Aorta (tissue), 5 donors: ENCODE measurements around the gene HIKESHI. TPM values are rescaled to one million over a fixed set of nuclear protein-coding genes. Genes with fewer than 3 reads are reported as not detected.

ENCODE experiments used
- ATAC-seq: fragments of 200-7000 bp; cut with Tn5 transposase; one replicate; pipeline ENCODE4 v1.9.1; 2022; ENCODE audit warnings: moderate library complexity; ENCODE audit not compliant: low FRiP score
- DNase-seq, 2 donors: peaks; one replicate each; pipeline ENCODE4 v3.0.0-alpha.2; 2020
- H3K27ac ChIP-seq, 2 donors: one replicate each; pipeline ENCODE4 v1.5.1; 2013; ENCODE audit warnings: low read length in 2 of 2, mild to moderate bottlenecking in 2 of 2, moderate library complexity in 2 of 2, control low read depth in 1 of 2, inconsistent platforms in 1 of 2, low read depth in 1 of 2
- H3K27me3 ChIP-seq, 2 donors: one replicate each; pipeline ENCODE4 v1.6.1; 2013; ENCODE audit warnings: control low read depth in 1 of 2, low read length in 1 of 2, mild to moderate bottlenecking in 1 of 2, moderate library complexity in 1 of 2; ENCODE audit not compliant: insufficient read depth in 2 of 2, control insufficient read depth in 1 of 2
- H3K36me3 ChIP-seq, 2 donors: one replicate each; pipeline ENCODE4 v1.6.1; 2013; ENCODE audit warnings: control low read depth in 1 of 2, low read length in 1 of 2, mild to moderate bottlenecking in 1 of 2; ENCODE audit not compliant: insufficient read depth in 2 of 2, control insufficient read depth in 1 of 2
- H3K4me1 ChIP-seq, 2 donors: one replicate each; pipeline ENCODE4 v1.6.1; 2013; ENCODE audit warnings: low read length in 2 of 2, control low read depth in 1 of 2, mild to moderate bottlenecking in 1 of 2, moderate library complexity in 1 of 2; ENCODE audit not compliant: insufficient read depth in 2 of 2, control insufficient read depth in 1 of 2
- H3K4me3 ChIP-seq, 2 donors: one replicate each; pipeline ENCODE4 v1.5.1; 2013; ENCODE audit warnings: low read length in 2 of 2, control low read depth in 1 of 2, mild to moderate bottlenecking in 1 of 2
- H3K9me3 ChIP-seq: one replicate; pipeline ENCODE4 v1.6.1; 2013; ENCODE audit warnings: mild to moderate bottlenecking, low read length; ENCODE audit not compliant: control insufficient read depth
- WGBS, 2 donors: extraction: QIAGEN DNeasy Blood & Tissue Kit; methylation state at CpG; one replicate each; pipeline ENCODE4 v1.1.7; 2013; 5-methylcytosine and 5-hydroxymethylcytosine counted together
- intact Hi-C, 2 donors: fragments of 100-400 bp; cut with DNase I; formaldehyde crosslinking; loops; one replicate each; pipeline versions ENCODE4 v1.14.2 to v1.15.0; 2022
- long read RNA-seq, 2 donors: library from polyadenylated mRNA; unstranded; transcript quantifications; one replicate each; pipeline ENCODE4 v2.0.0, GENCODE V29; 2020 to 2021
- polyA plus RNA-seq, 2 donors: library from polyadenylated mRNA; stranded (reverse); fragments of 200-250 nt; gene quantifications; one replicate each; pipeline ENCODE4 v1.2.3, GENCODE V29; 2013
- total RNA-seq, 2 donors: library from RNA; stranded (reverse); fragmentation: NEBNext Ultra II Directional; extraction: Animal tissue kit (Norgen Biotek cat#: 25700); gene quantifications; one replicate each; pipeline ENCODE4 v1.2.1, GENCODE V29; 2021
- donor health status: healthy with polysubstance abuse.
- donor health status: Bipolar disorder and iron deficiency.
- donor health status: DM: no; HTN: no; CAD: no.
- donor health status: DM: no; HTN: no; CAD: no.
- donor health status: DM: yes; HTN: yes; CAD: no.

Gene HIKESHI
- 10 to 100 TPM; 29.4 to 32.6 TPM for total RNA-seq
- polyA plus RNA-seq, result 10 to 100 TPM; 47.1 to 53.0 TPM
- long read RNA-seq, donor 1, transcript HIKESHI-207 (4 exons, 1,694 nt), result minor isoform, 5 of 31 reads
- long read RNA-seq, donor 1, transcript HIKESHI-201 (5 exons, 1,113 nt), result major isoform, 21 of 31 reads
- long read RNA-seq, donor 1, partial matches to known transcripts, result 1 of 31 reads
- long read RNA-seq, donor 1, other reads (novel, unspliced or antisense), result 4 of 31 reads
- long read RNA-seq, donor 2, transcript HIKESHI-201 (5 exons, 1,113 nt), result major isoform, 8 of 15 reads
- long read RNA-seq, donor 2, partial matches to known transcripts, result 0 of 15 reads
- long read RNA-seq, donor 2, other reads (novel, unspliced or antisense), result 4 of 15 reads

DNA sequence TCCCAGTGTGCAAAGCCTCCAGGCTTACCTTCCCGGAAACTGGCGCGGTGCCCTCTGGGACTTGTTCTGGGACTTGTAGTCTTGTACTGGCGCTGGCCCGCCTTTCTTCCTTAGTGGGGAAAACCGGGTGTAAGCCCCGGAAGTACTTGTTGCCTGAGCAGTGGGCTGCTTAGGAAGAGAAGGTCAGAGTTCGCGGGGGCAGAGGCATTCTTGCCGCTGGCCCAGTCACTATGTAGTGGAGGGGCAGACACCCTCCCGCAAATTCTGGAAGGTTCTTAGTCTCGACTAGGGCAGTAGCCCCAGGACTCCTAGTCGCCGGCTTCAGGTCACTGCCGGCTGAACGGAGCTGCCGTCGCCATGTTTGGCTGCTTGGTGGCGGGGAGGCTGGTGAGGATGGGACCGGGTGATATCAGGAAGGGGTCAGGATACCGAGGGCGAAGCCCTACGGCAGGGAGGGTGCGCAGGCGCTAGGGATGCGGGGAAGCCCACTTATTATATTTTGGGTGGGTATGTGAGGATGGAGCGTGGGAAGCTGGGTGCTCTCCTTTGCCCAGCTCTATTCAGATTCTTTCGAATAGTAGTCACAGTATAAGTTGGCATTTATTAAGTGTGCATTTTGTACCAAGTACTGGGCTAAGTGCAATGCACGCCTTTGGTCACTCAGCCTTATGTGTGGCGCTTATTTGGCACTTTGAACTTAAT lies at the start of gene HIKESHI:
Gene HIKESHI (plus strand): TSS at position 149 of the 702 bp plus-strand sequence. CDS start 209 bp downstream, at position 358.
- peak; percentile 97 for ATAC-seq
- 0% methylated on average over 30 of the region's 30 CpGs for WGBS, 2 donors

DNA sequence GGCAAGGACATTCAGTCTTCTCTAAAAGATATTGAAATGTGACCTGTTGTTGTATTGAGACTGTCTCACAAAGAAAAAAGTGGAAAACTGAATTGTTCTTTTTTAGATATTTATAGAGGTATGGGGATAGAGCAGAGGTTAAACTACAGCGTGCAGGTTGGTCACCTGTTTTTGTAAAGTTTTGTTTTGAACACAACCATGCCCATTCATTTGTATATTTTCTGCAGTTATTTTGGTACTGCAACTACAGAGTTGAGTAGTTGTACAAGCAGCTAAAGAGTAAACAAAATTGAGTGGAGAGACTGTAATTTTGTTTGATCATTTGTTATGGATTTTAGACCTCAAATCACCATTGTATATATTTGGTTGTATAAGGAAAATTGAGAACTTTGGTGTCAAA lies 46.1 kb upstream of the HIKESHI start:
- WGBS, 2 donors, result 92 to 97% methylated on average over 1 of the region's 1 CpG
- peaks cover 0 to 3% of the 10 kb centered on the region in 2 donors for H3K36me3 ChIP-seq
- ATAC-seq (no peak), DNase-seq (no peak)
- H3K4me1 ChIP-seq, result no peaks in the 10 kb centered on the region
- H3K27ac ChIP-seq, result no peak overlapping the region
- no peak overlapping the region for H3K4me3 ChIP-seq
- H3K27me3 ChIP-seq, result no peaks in the 10 kb centered on the region
- no peaks in the 10 kb centered on the region for H3K9me3 ChIP-seq
- intact Hi-C loops, result no loop called here

More for the DNA sequence above, at the start of gene HIKESHI:
- no peaks in the 10 kb centered on the region for H3K36me3 ChIP-seq
- no peaks in the 10 kb centered on the region for H3K27me3 ChIP-seq
- DNase-seq, result peak; percentile 100
- intact Hi-C loops, result no loop called here
- no peaks in the 10 kb centered on the region for H3K4me1 ChIP-seq
- H3K27ac ChIP-seq, result peak within 1 kb of the TSS; percentile 16 to 68
- H3K4me3 ChIP-seq, result peak within 1 kb of the TSS; percentile 55 to 93
- H3K9me3 ChIP-seq, result no peaks in the 10 kb centered on the region

- no peak overlapping the region for H3K27ac ChIP-seq
- H3K27me3 ChIP-seq, result no peaks in the 10 kb centered on the region
- no peaks in the 10 kb centered on the region for H3K4me1 ChIP-seq
- ATAC-seq (no peak), DNase-seq (no peak)
- H3K4me3 ChIP-seq, result no peak overlapping the region
- H3K9me3 ChIP-seq, result no peaks in the 10 kb centered on the region
- WGBS, 2 donors, result 77 to 79% methylated on average over 6 of the region's 6 CpGs
- H3K36me3 ChIP-seq, result peaks cover 0 to 3% of the 10 kb centered on the region in 2 donors
- intact Hi-C loops, result no loop called here
Observed at GRCh38 chr11:86256608-86257007, 45.4 kb upstream of the HIKESHI start.

GRCh38 chr11:86257446-86257845 lies 44.6 kb upstream of the HIKESHI start:
- DNase-seq (no peak), ATAC-seq (no peak)
- Histone ChIP-seq H3K4me1 (no peaks in the 10 kb centered on the region), H3K27ac (no peak overlapping the region), H3K4me3 (no peak overlapping the region), H3K9me3 (no peaks in the 10 kb centered on the region), H3K27me3 (no peaks in the 10 kb centered on the region), H3K36me3 (peaks cover 0 to 3% of the 10 kb centered on the region in 2 donors)
- intact Hi-C loops, result no loop called here

- intact Hi-C loops, result no loop called here
- Histone ChIP-seq H3K4me1 (no peaks in the 10 kb centered on the region), H3K27ac (no peak overlapping the region), H3K27me3 (no peaks in the 10 kb centered on the region), H3K4me3 (no peak overlapping the region), H3K36me3 (peaks cover 0 to 5% of the 10 kb centered on the region in 2 donors), H3K9me3 (no peaks in the 10 kb centered on the region)
- DNase-seq (no peak), ATAC-seq (no peak)
- 42 to 46% methylated on average over 1 of the region's 1 CpG for WGBS, 2 donors
Observed at GRCh38 chr11:86259730-86260129, 42.3 kb upstream of the HIKESHI start.

DNA sequence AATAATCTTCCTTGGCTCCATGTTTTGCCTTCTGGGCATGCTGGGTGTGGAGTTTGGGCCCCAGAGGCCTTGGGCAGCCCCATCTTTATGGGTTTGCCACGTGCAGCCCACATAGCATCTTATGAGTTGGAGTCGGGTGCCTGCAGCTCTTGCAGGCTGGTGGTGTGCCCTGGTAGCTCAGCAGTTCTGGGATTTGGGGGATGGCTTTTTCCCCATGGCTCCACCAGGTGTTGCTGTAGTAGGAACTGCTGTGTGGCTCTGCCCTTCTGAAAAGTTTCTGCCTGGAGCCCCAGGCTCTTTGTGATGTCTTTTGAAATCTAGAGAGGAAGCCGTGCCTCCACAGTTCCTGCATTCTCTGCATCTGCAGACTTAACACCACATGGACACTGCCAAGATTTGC lies 40.7 kb upstream of the HIKESHI start:
- Histone ChIP-seq H3K4me1 (no peaks in the 10 kb centered on the region), H3K27ac (no peak overlapping the region), H3K36me3 (peaks cover 0 to 5% of the 10 kb centered on the region in 2 donors), H3K27me3 (no peaks in the 10 kb centered on the region), H3K9me3 (no peaks in the 10 kb centered on the region), H3K4me3 (no peak overlapping the region)
- no peak for ATAC-seq
- WGBS, 2 donors, result 85 to 91% methylated on average over 3 of the region's 3 CpGs
- no peak for DNase-seq
- intact Hi-C loops, result no loop called here

DNA sequence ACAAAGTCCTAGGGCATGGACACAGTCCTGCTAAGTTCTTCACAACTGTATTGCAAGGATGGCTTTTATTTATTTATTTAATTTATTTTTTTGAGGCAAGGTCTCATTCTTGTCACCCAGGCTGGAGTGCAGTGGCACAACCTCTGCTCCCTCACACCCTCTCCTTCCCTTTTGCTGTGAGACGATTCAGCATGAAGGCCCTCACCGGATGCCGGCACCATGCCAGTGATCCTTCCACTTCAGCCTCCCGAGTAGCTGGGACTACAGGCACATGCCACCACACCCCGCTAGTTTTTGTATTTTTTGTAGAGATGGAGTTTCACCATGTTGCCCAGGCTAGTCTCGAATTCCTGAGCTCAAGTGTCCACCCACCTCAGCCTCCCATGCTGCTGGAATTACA lies 39.7 kb upstream of the HIKESHI start:
- intact Hi-C loops, result no loop called here
- no peaks in the 10 kb centered on the region for H3K9me3 ChIP-seq
- no peak for DNase-seq
- H3K4me3 ChIP-seq, result no peak overlapping the region
- ATAC-seq, result no peak
- H3K27me3 ChIP-seq, result no peaks in the 10 kb centered on the region
- no peaks in the 10 kb centered on the region for H3K4me1 ChIP-seq
- WGBS, 2 donors, result 95 to 97% methylated on average over 6 of the region's 6 CpGs
- H3K36me3 ChIP-seq, result peaks cover 0 to 3% of the 10 kb centered on the region in 2 donors
- no peak overlapping the region for H3K27ac ChIP-seq

DNA sequence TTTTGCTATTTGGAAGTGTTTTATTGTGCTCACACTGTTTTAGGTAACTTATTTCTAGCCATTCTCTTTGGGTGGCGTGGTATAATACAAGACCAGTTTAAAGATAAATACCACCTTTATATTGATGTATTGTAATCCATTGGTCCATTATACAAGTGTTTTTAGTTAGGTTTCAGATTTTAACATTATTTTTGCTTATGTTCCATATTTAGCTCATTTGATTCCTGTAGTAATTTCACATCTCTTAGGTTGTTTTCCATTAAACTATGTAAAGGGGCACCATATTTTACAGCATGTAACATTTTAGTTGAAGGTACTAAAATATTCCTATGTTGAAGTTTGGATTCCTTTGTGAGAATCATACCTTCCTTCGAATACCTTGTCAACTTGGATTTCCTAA lies 37.4 kb upstream of the HIKESHI start:
- ATAC-seq, result no peak
- intact Hi-C loops, result no loop called here
- H3K27me3 ChIP-seq, result no peaks in the 10 kb centered on the region
- H3K4me1 ChIP-seq, result peaks cover 0 to 2% of the 10 kb centered on the region in 2 donors
- DNase-seq, result no peak
- WGBS, 2 donors, result 93 to 96% methylated on average over 2 of the region's 2 CpGs
- no peak overlapping the region for H3K4me3 ChIP-seq
- H3K9me3 ChIP-seq, result no peaks in the 10 kb centered on the region
- no peak overlapping the region for H3K27ac ChIP-seq
- H3K36me3 ChIP-seq, result peaks cover 0 to 3% of the 10 kb centered on the region in 2 donors

DNA sequence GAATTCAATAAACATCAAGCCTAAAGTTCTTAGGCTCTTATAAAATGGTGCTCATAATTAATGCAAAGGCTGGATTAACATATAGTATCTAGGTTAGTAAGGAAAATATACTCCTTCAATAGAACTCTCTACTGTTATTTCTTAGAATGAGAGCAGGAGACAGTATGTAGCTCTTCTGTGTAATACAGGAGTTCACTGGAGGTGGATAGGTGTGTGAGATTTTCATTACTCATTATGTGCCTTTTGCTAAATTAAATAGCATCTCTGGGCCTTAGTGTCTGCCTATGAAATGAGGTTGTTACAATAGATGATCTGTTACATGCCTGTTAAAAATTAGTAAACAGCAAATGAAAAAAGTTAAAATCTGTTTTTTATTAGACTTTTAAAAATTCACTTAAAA lies 36.8 kb upstream of the HIKESHI start:
- ATAC-seq (no peak), DNase-seq (no peak)
- Histone ChIP-seq H3K27me3 (no peaks in the 10 kb centered on the region), H3K36me3 (peaks cover 0 to 3% of the 10 kb centered on the region in 2 donors), H3K27ac (no peak overlapping the region), H3K4me3 (no peak overlapping the region), H3K9me3 (no peaks in the 10 kb centered on the region), H3K4me1 (peaks cover 0 to 2% of the 10 kb centered on the region in 2 donors)
- intact Hi-C loops, result no loop called here
